Activated CD8-positive, alpha-beta T cell treated with anti-CD3 and anti-CD28 coated beads for 36 hours (primary cell): ENCODE data around the gene MBD1. TPM values are rescaled to one million over a fixed set of nuclear protein-coding genes. Genes with fewer than 3 reads are reported as not detected.

Experiments used
- ATAC-seq: fragments of 200-7000 bp; cut with Tn5 transposase; one replicate; pipeline ENCODE4 v1.10.0; 2021; ENCODE audit warnings: mild to moderate bottlenecking, moderate library complexity
- CTCF ChIA-PET: fragments of 350-600 bp; sonication (Branson Sonifier 250); formaldehyde crosslinking; loops from one replicate; lab custom pipeline; 2021; ENCODE audit warnings: antibody characterized with exemption; lab: Charles Lee
- POLR2A ChIA-PET: fragments of 350-600 bp; sonication (Branson Sonifier 250); formaldehyde crosslinking; loops from one replicate; lab custom pipeline; 2021; ENCODE audit warnings: antibody characterized with exemption; lab: Charles Lee
- DNase-seq: peaks from one replicate; pipeline ENCODE4 v3.0.0-alpha.2; 2020
- H3K27ac Mint-ChIP-seq: one replicate; pipeline ENCODE4 v1.8.0; 2021; ENCODE audit warnings: mild to moderate bottlenecking, mixed read lengths
- H3K27me3 Mint-ChIP-seq: one replicate; pipeline ENCODE4 v1.8.0; 2021; ENCODE audit warnings: mixed read lengths
- H3K36me3 Mint-ChIP-seq: one replicate; pipeline ENCODE4 v1.8.0; 2021; ENCODE audit warnings: low read depth, mixed read lengths
- H3K4me1 Mint-ChIP-seq: one replicate; pipeline ENCODE4 v1.8.0; 2021; ENCODE audit warnings: low read depth, mixed read lengths
- H3K4me3 Mint-ChIP-seq: one replicate; pipeline ENCODE4 v1.8.0; 2021; ENCODE audit warnings: mild to moderate bottlenecking, moderate library complexity, mixed read lengths
- H3K9me3 Mint-ChIP-seq: one replicate; pipeline ENCODE4 v1.8.0; 2021; ENCODE audit warnings: mixed read lengths
- intact Hi-C: fragments of 100-400 bp; cut with micrococcal nuclease; formaldehyde crosslinking; loops from one replicate; pipeline ENCODE4 v1.10.0; 2022
- total RNA-seq, 2 experiments: library from RNA; stranded (reverse); gene quantifications; one replicate each; pipeline ENCODE4 v1.2.3, GENCODE V29; 2021
- TF ChIP-seq, protein P1 (sequence below): fragments of 200-600 bp; IDR thresholded peaks from one replicate; pipeline ENCODE4 v1.8.0; 2022; ENCODE audit warnings: antibody characterized with exemption, mild to moderate bottlenecking

The MBD1 gene
- total RNA-seq, 2 experiments from 2014 or later, result 67.4 to 69.0 TPM

GRCh38 chr18:50287441-50288347, 6.4 kb upstream of the MBD1 start, which contains the start of gene CXXC1:
TSS of gene CXXC1 (minus strand) at chr18:50287692. CDS start at chr18:50287589, 103 bp downstream.
- ChIA-PET POLR2A (no interaction called here), CTCF (interaction anchor here (0.8 to 2.7 kb wide), 2 partner anchors 10 to 70 kb away, joined by 3 to 13 read pairs; no protein-coding TSS in a partner anchor)
- TF ChIP-seq, protein P1, sequence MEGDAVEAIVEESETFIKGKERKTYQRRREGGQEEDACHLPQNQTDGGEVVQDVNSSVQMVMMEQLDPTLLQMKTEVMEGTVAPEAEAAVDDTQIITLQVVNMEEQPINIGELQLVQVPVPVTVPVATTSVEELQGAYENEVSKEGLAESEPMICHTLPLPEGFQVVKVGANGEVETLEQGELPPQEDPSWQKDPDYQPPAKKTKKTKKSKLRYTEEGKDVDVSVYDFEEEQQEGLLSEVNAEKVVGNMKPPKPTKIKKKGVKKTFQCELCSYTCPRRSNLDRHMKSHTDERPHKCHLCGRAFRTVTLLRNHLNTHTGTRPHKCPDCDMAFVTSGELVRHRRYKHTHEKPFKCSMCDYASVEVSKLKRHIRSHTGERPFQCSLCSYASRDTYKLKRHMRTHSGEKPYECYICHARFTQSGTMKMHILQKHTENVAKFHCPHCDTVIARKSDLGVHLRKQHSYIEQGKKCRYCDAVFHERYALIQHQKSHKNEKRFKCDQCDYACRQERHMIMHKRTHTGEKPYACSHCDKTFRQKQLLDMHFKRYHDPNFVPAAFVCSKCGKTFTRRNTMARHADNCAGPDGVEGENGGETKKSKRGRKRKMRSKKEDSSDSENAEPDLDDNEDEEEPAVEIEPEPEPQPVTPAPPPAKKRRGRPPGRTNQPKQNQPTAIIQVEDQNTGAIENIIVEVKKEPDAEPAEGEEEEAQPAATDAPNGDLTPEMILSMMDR, result no peak
- intact Hi-C loops, result loop anchor here (1.0 kb wide), 1 partner anchor 21 kb away; the partner anchor contains the start of gene CFAP53
- Mint-ChIP-seq H3K27me3 (no peaks in the 10 kb centered on the region), H3K36me3 (peaks cover 43% of the 10 kb centered on the region), H3K4me3 (peak within 1 kb of the TSS; percentile 96), H3K9me3 (no peaks in the 10 kb centered on the region), H3K4me1 (peaks cover 33% of the 10 kb centered on the region), H3K27ac (peak within 1 kb of the TSS; percentile 95)
- ATAC-seq (peak; percentile 92), DNase-seq (peak; percentile 98)

- no peaks in the 10 kb centered on the region for H3K27me3 Mint-ChIP-seq
- H3K36me3 Mint-ChIP-seq, result peaks cover 50% of the 10 kb centered on the region
- H3K4me1 Mint-ChIP-seq, result peaks cover 39% of the 10 kb centered on the region
- POLR2A ChIA-PET, result no interaction called here
- peak overlapping the region; percentile 95 for H3K27ac Mint-ChIP-seq
- no peak for ATAC-seq
- no peaks in the 10 kb centered on the region for H3K9me3 Mint-ChIP-seq
- TF ChIP-seq, protein P1, result no peak
- DNase-seq, result no peak
- CTCF ChIA-PET, result no interaction called here
- H3K4me3 Mint-ChIP-seq, result peak overlapping the region; percentile 96
- intact Hi-C loops, result loop anchor here (1.0 kb wide), 1 partner anchor 21 kb away; the partner anchor contains the start of gene CFAP53
Observed at GRCh38 chr18:50287028-50287440, 5.7 kb upstream of the MBD1 start.

GRCh38 chr18:50286391-50287027, 5.2 kb upstream of the MBD1 start:
- peaks cover 50% of the 10 kb centered on the region for H3K36me3 Mint-ChIP-seq
- DNase-seq, result peak; percentile 71

GRCh38 chr18:50285631-50286321, 4.5 kb upstream of the MBD1 start:
- no peak for ATAC-seq
- peak overlapping the region; percentile 95 for H3K27ac Mint-ChIP-seq
- peaks cover 39% of the 10 kb centered on the region for H3K4me1 Mint-ChIP-seq
- H3K9me3 Mint-ChIP-seq, result no peaks in the 10 kb centered on the region
- CTCF ChIA-PET, result no interaction called here
- H3K4me3 Mint-ChIP-seq, result peak overlapping the region; percentile 96
- intact Hi-C loops, result no loop called here
- TF ChIP-seq, protein P1, result no peak
- H3K36me3 Mint-ChIP-seq, result peaks cover 50% of the 10 kb centered on the region
- DNase-seq, result no peak
- POLR2A ChIA-PET, result no interaction called here
- H3K27me3 Mint-ChIP-seq, result no peaks in the 10 kb centered on the region

More at GRCh38 chr18:50286391-50287027, 5.2 kb upstream of the MBD1 start:
- intact Hi-C loops, result loop anchor here (1.0 kb wide), 1 partner anchor 20 kb away; the partner anchor contains the start of gene CFAP53
- ATAC-seq, result no peak
- Mint-ChIP-seq H3K9me3 (no peaks in the 10 kb centered on the region), H3K4me3 (peak overlapping the region; percentile 96), H3K27me3 (no peaks in the 10 kb centered on the region), H3K4me1 (peaks cover 39% of the 10 kb centered on the region), H3K27ac (peak overlapping the region; percentile 95)
- POLR2A ChIA-PET, result no interaction called here
- TF ChIP-seq, protein P1, result no peak
- CTCF ChIA-PET, result no interaction called here
